ENCODE data around the gene MEIOSIN.

MEIOSIN gene

GRCh38 chr19:45766296-45766868 is 33.1 kb downstream of the MEIOSIN start:
- no peak for DNase-seq

DNA sequence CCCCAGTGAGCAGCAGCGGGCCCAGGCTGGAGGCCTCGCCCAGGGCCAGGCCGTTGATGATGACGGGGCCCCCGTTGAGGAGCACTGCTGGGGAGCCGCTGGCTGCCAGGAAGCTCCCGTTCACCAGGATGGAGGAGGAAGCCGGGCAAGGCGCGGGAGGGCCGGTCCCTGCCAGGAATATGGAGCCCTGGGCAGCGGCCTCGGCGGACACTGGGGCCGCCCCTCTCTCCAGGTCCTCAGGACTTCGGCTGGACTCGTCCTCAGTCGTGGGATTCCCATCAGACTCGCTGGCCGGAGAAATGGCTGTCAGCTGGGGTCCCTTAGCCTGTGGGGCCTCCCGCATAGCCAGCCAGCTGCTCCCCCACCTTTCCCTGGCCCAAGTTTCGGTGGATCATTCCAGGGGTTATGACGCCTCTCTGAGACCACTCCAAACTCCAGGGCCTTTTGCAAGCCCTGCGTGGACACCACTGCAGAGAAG is 33.7 kb downstream of the MEIOSIN start:
- no peak for DNase-seq

DNA sequence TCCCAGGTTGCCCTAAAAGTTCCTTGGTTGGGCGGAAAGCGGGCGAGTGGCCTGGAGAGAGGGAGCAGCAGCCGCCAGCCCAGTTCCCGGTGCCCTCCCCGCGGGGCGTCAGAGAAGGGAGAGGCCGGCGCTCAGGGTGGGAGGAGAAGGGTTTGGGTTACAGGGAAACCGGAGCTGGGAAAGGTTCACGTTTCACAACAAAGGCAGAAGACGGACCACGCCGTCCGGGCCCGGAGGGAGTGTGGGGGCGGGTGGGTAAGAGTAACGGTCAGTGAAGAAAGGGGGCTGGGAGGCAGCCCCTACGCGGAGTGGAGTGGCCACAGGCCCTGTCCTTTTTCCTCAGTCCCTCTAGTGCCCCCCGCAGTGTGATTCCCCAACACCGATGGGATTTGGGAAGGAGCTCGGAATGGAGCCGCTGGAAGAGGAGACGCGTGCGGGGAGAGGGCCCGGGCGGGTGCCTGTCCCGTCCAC is 34.2 kb downstream of the MEIOSIN start:
- no peak for DNase-seq

GRCh38 chr19:45767881-45768654 is 34.8 kb downstream of the MEIOSIN start:
- DNase-seq, result no peak

DNA sequence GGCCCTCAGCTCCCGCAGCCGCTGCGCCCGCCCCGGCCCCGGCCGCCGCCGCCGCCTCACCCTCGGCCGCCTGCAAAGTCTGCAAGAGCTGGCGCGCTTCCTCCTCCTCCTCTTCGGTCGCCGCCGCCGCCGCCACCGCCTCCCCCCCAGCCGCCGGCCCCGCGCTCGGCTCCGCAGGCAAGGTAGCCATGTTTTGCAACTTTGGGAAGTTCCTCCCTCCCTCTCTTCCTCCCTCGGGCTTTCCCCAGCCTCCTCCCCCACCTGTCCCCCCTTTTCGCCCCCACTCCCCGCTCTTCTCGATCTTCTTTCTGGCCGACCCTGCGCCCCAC is 35.4 kb downstream of the MEIOSIN start:
- no peak for DNase-seq

- peak; percentile 75 for DNase-seq
These were observed 35.9 kb downstream of the MEIOSIN start, which contains the start of gene SIX5 for GRCh38 chr19:45768984-45769782. Gene SIX5, minus strand, starts transcription at chr19:45769252. Its CDS starts 408 bp downstream, at chr19:45768844.

GRCh38 chr19:45769821-45770191 is 36.6 kb downstream of the MEIOSIN start:
- DNase-seq, result peak; percentile 58

DNA sequence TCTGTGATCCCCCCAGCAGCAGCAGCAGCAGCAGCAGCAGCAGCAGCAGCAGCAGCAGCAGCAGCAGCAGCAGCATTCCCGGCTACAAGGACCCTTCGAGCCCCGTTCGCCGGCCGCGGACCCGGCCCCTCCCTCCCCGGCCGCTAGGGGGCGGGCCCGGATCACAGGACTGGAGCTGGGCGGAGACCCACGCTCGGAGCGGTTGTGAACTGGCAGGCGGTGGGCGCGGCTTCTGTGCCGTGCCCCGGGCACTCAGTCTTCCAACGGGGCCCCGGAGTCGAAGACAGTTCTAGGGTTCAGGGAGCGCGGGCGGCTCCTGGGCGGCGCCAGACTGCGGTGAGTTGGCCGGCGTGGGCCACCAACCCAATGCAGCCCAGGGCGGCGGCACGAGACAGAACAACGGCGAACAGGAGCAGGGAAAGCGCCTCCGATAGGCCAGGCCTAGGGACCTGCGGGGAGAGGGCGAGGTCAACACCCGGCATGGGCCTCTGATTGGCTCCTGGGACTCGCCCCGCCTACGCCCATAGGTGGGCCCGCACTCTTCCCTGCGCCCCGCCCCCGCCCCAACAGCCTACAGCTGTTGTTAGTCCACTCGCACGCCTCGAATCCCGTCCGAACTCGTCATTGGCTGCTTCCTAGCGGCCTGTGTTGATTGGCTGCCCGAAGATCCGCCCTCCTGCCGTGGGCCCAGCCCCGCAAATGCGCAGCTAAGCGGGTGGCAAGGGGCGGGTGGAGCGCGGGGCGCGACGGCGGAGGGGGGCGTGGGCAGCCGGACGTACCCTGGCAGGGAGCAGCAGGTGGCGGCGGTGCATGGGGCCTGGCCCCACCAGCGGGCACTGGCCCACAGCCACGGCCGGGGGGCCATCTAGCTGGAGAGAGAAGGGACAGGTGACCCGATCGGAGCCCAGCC is 37.2 kb downstream of the MEIOSIN start:
- peak; percentile 93 for DNase-seq

- no peak for DNase-seq
These were observed 38.2 kb downstream of the MEIOSIN start for GRCh38 chr19:45771311-45771933.

DNA sequence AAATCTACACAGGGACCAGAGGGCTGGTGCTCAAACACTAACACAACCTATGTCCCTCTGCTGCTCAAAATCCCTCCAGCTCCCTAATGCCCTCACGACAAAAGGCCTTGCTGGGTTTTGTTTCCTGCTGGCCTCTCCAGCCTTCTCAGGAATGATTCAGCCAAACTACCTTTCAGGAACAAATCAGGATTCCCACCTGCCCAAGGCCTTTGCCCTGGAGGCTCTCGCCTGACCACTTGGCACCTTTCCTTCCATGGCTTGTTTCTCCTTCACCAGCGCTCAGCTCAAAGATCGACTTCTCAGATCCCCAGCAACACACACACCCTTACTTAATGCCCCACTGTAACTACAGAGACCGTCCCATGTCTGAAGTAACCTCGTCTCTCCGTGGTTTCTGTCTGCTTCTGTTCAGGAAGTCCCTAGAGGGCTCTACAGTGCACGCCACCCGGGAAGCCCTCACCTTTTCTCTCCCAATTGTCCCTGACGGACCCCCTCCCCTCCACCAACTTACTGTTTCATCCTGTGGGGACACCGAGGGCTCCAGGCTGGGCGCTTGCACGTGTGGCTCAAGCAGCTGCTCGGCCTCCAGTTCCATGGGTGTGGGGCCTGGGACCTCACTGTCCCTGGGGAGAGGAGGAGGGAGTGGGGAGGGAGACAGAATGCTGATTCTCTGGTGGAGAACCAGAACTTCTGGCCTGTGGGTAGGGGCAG is 39.0 kb downstream of the MEIOSIN start:
- DNase-seq, result no peak

DNA sequence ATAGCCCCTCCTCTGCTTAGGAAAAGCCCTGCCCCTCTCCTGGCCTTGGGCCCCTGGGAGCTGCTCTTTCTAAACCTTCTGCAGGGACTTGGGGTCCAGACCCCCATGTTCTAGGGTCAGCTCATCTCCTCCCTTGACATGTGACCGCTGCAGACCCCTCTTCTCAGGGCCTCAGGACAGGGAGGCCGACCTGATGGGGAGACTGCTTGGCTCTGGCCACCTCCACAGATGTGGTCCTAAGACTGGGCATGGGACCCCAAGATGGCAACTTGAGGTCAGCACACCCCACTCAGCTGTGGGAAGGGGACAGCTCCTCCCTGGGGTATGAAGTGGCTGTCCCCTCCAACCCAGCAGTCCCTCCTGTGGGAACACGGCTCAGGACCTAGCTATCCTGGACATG is 39.7 kb downstream of the MEIOSIN start:
- no peak for DNase-seq

DNA sequence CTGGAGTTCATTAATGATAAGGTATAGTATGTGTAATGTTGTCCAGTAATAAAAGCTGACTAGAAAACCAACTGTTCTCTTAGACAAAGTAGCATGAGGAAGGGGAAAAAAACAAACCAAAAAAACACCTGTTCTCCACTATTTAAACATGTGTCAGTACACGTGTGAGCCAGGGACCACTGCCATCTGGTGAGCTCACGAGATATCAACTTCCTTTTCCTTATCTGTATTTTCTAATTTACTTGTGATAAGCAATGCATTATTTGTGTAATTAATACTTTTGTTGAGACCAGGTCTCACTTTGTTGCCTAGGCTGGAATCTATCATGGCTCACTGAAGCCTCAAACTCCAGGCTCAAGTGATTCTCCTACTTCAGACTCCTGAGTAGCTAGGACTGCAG is 40.1 kb downstream of the MEIOSIN start:
- DNase-seq, result no peak

GRCh38 chr19:45774765-45775164 is 41.5 kb downstream of the MEIOSIN start:
- DNase-seq, result no peak

- DNase-seq, result no peak
These were observed 44.2 kb downstream of the MEIOSIN start for GRCh38 chr19:45777395-45777961.

DNA sequence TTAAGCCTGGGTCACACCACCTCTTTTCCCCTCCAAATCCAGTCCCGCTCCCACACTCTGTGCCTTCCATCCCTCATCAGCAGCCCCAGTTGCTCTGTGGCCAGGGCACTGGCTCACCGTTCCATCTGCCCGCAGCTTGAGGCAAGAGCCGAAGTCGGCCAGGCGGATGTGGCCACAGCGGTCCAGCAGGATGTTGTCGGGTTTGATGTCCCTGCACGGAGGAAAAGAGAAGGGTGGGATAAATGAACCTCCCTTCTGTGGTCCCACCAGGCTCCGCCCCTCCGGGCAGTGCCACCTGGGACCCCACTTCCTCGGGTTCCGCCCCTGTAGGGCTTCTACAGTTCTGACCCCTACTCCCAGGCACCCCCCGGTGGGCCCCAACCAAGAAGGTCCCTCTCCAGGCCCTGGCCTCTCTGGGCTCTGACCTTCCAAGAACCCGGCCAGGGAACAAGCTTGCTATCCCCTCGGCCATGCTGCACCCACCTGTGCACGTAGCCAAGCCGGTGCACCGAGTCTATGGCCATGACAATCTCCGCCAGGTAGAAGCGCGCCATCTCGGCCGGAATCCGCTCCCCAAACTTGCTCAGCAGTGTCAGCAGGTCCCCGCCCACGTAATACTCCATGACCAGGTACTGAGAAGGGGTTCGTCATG is 44.9 kb downstream of the MEIOSIN start:
- no peak for DNase-seq

DNA sequence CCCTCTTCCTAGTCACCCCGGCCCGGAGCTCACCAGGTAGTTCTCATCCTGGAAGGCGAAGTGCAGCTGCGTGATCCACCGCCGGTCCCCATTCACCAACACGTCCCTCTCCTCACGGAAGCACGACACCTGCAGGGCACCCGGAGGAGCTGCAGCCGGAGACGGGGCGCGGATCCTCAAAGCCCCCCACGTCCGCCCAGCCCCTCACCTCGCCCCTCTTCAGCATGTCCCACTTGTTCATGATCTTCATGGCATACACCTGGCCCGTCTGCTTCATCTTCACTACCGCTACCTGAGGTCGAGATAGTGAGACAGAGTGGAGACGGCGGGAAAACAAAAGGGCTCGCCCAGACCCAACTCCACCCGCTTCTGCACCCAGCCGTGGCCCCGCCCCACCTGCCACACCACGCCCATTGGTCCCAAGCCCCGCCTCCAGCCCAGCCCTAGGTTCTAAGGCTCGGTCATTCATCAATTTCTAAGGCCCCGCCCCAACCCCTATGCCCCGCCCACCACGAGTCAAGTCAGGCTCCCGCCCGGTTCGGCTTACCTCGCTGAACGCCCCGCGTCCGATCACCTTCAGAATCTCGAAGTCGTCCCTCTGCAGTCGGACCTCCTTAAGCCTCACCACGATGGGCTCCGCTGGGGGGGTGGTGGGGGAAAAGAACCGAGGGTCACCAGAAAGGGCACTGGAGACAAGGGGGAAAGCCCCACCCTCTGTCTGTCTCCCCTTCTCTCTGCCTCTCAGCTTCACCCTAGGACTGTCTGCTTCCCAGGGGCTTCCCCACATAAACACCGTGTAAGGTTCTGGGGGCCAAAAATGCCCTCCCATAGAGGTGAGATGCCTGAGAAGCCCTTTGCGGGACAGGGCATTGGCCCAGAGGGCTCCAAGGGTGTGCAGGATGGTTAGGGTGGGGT is 46.2 kb downstream of the MEIOSIN start:
- DNase-seq, result peak; percentile 74

- no peak for DNase-seq
These were observed 46.9 kb downstream of the MEIOSIN start for GRCh38 chr19:45780146-45780447.

- DNase-seq, result no peak
These were observed 47.4 kb downstream of the MEIOSIN start for GRCh38 chr19:45780448-45781213.
